GM12878 (cell line): ENCODE measurements around the gene OR52E2. TPM values are rescaled to one million over a fixed set of nuclear protein-coding genes. Genes with fewer than 3 reads are reported as not detected.

ENCODE experiments used
- ATAC-seq: fragments of 200-7000 bp; cut with Tn5 transposase; 3 replicates; pipeline ENCODE4 v1.9.1; 2020; ENCODE audit warnings: mild to moderate bottlenecking, moderate library complexity
- BruUV-seq: library from RNA; stranded (reverse); fragments of 400-500 nt; replicated peaks from 2 replicates; lab custom pipeline; 2021; lab: Mats Ljungman, UMichigan
- CTCF ChIA-PET: fragments of 300-600 bp; sonication (Branson Sonifier 250); formaldehyde crosslinking; extraction: SDS; loops from one replicate; lab custom pipeline; 2021; ENCODE audit warnings: inconsistent platforms; lab: Yijun Ruan, JAX
- POLR2A ChIA-PET: fragments of 350-600 bp; formaldehyde crosslinking; extraction: SDS; loops from one replicate; lab custom pipeline; 2021; ENCODE audit warnings: inconsistent platforms; lab: Charles Lee
- RAD21 ChIA-PET: fragments of 300-600 bp; sonication (Branson Sonifier 250); formaldehyde crosslinking; loops from one replicate; lab custom pipeline; 2023; ENCODE audit warnings: antibody characterized with exemption; ENCODE audit not compliant: unreplicated experiment; lab: Charles Lee
- SMC1A ChIA-PET: fragments of 300-600 bp; sonication (Branson Sonifier 250); formaldehyde crosslinking; loops from one replicate; lab custom pipeline; 2023; ENCODE audit not compliant: unreplicated experiment, uncharacterized antibody; lab: Charles Lee
- DNase-seq: peaks from one replicate; pipeline ENCODE4 v3.0.0-alpha.2; 2011; ENCODE audit warnings: low read depth, low spot score
- FAIRE-seq: peaks from 3 replicates; lab custom pipeline; 2011; peaks lifted over from hg19 to GRCh38; lab: Jason Lieb, UNC
- H2AFZ ChIP-seq: 2 replicates; pipeline ENCODE4 v1.6.0; 2011; ENCODE audit warnings: low read depth, low read length, control low read depth; ENCODE audit not compliant: control insufficient read depth
- H3K27ac ChIP-seq: 2 replicates; pipeline ENCODE4 v1.5.1; 2011; ENCODE audit warnings: control low read depth; ENCODE audit not compliant: control insufficient read depth, insufficient read depth
- H3K27me3 ChIP-seq, 2 experiments: replicated peaks in 1 of 2; 2 replicates each; pipeline versions ENCODE4 v1.6.0 to v1.6.1; 2011; ENCODE audit warnings: low read length in 1 of 2; ENCODE audit not compliant: control insufficient read depth in 2 of 2, insufficient read depth in 2 of 2
- H3K36me3 ChIP-seq, 2 experiments: 2 replicates each; pipeline ENCODE4 v1.5.1; 2011; ENCODE audit warnings: low read length in 1 of 2; ENCODE audit not compliant: control insufficient read depth in 2 of 2, insufficient read depth in 2 of 2
- H3K4me1 ChIP-seq: 2 replicates; pipeline ENCODE4 v1.6.1; 2011; ENCODE audit warnings: mild to moderate bottlenecking, low read length, moderate library complexity, mixed read lengths; ENCODE audit not compliant: control insufficient read depth, insufficient read depth
- H3K4me2 ChIP-seq: 2 replicates; pipeline ENCODE4 v1.6.0; 2011; ENCODE audit warnings: control low read depth; ENCODE audit not compliant: control insufficient read depth, insufficient read depth
- H3K4me3 ChIP-seq: fragments of 200-600 bp; sonication (generic); 2 replicates; pipeline ENCODE4 v1.5.1; 2016
- H3K79me2 ChIP-seq: 2 replicates; pipeline ENCODE4 v1.6.0; 2011; ENCODE audit warnings: low read length; ENCODE audit not compliant: control insufficient read depth, insufficient read depth
- H3K9ac ChIP-seq: 2 replicates; pipeline ENCODE4 v1.8.0; 2011; ENCODE audit warnings: low read length, control low read depth, mixed read lengths; ENCODE audit not compliant: control insufficient read depth, insufficient read depth
- H3K9me3 ChIP-seq: replicated peaks from 3 replicates; pipeline ENCODE4 v1.5.1; 2011; ENCODE audit warnings: mild to moderate bottlenecking, low read length; ENCODE audit not compliant: control insufficient read depth, insufficient read depth
- H4K20me1 ChIP-seq: 2 replicates; pipeline ENCODE4 v1.6.0; 2011; ENCODE audit not compliant: control insufficient read depth, insufficient read depth
- CHD4 ChIP-seq: fragments of 200-600 bp; sonication (generic); IDR thresholded peaks from 2 replicates; pipeline ENCODE4 v1.6.1; 2016; ENCODE audit warnings: mild to moderate bottlenecking
- EP300 ChIP-seq, 2 experiments: fragments of 150-350 bp in 1 of 2; IDR thresholded peaks; 2 replicates each; pipeline ENCODE4 v1.6.1; 2011 to 2012; ENCODE audit warnings: low read depth in 2 of 2, low read length in 2 of 2, borderline replicate concordance in 1 of 2, improper control_type of control experiment in 1 of 2, inconsistent platforms in 1 of 2; ENCODE audit not compliant: control insufficient read depth in 1 of 2
- GATAD2B ChIP-seq: fragments of 450-650 bp; conservative IDR thresholded peaks from 2 replicates; pipeline ENCODE4 v1.6.1; 2017; ENCODE audit warnings: low read depth, mild to moderate bottlenecking, moderate library complexity
- HDAC6 ChIP-seq: fragments of 200-600 bp; sonication (generic); IDR thresholded peaks from one replicate; pipeline ENCODE4 v1.8.0; 2017; ENCODE audit warnings: antibody characterized with exemption; ENCODE audit not compliant: unreplicated experiment
- NR2C2 ChIP-seq: IDR thresholded peaks from 2 replicates; pipeline ENCODE4 v1.6.1; 2011; ENCODE audit warnings: borderline replicate concordance, low read depth; ENCODE audit not compliant: control insufficient read depth, insufficient read length
- PML ChIP-seq: IDR thresholded peaks from 2 replicates; pipeline ENCODE4 v1.6.1; 2012; ENCODE audit warnings: low read length, inconsistent platforms
- TCF12 ChIP-seq: IDR thresholded peaks from 2 replicates; pipeline ENCODE4 v1.6.1; 2011; ENCODE audit warnings: low read depth, mild to moderate bottlenecking, low read length
- WGBS: methylation state at CpG from one replicate; pipeline ENCODE4 v1.1.6; 2016; ENCODE audit warnings: low lambda C conversion rate; ENCODE audit not compliant: insufficient replicate concordance, insufficient coverage; ENCODE audit errors: missing lambda C conversion rate; 5-methylcytosine and 5-hydroxymethylcytosine counted together
- in situ Hi-C: fragments of 300-500 bp; cut with MboI; formaldehyde crosslinking; loops from 9 replicates; pipeline ENCODE4 v1.14.3; 2018; ENCODE audit warnings: mixed read lengths
- intact Hi-C: fragments of 100-400 bp; cut with micrococcal nuclease; formaldehyde crosslinking; loops from one replicate; pipeline ENCODE4 v1.14.2; 2022; ENCODE audit not compliant: unreplicated experiment
- polyA plus RNA-seq, 11 experiments: library from polyadenylated mRNA; depleted of rRNA in 4 of 11; unstranded in 6 of 11; stranded (reverse) in 5 of 11; fragments of >200 nt; fragmentation: Nextera tagmentation in 4 of 11; fragmentation: Illumina TruSeq in 1 of 11; extraction: Ambion mirVana in 4 of 11; extraction: Trizol in 1 of 11; gene quantifications; 1 replicate in 1 of 11; 2 replicates in 10 of 11; pipeline versions ENCODE4 v1.2.1 to v1.2.3, GENCODE V29; 2011 to 2016; ENCODE audit warnings: inconsistent platforms in 2 of 11, missing spikeins in 2 of 11, low read depth in 1 of 11
- total RNA-seq, 4 experiments: library from RNA; depleted of rRNA in 3 of 4; stranded (reverse); fragments of >200 nt in 3 of 4; fragmentation: Illumina TruSeq in 1 of 4; extraction: Trizol in 1 of 4; gene quantifications; 2 replicates each; pipeline versions ENCODE4 v1.2.1 to v1.2.3, GENCODE V29; 2013 to 2021
- TF ChIP-seq, protein P1 (sequence below): fragments of 450-650 bp; IDR thresholded peaks from 2 replicates; pipeline ENCODE4 v1.6.1; 2016; ENCODE audit warnings: mild to moderate bottlenecking
- TF ChIP-seq, protein P2 (sequence below): fragments of 450-650 bp; formaldehyde crosslinking; IDR thresholded peaks from 2 replicates; pipeline ENCODE4 v1.4.0; 2022; ENCODE audit warnings: mild to moderate bottlenecking, moderate library complexity

OR52E2 gene
- total and polyA plus RNA-seq, 10 of the 15 experiments (the other 5 are each of a cell fraction or from before 2014, with no cell fraction given) = not detected

DNA sequence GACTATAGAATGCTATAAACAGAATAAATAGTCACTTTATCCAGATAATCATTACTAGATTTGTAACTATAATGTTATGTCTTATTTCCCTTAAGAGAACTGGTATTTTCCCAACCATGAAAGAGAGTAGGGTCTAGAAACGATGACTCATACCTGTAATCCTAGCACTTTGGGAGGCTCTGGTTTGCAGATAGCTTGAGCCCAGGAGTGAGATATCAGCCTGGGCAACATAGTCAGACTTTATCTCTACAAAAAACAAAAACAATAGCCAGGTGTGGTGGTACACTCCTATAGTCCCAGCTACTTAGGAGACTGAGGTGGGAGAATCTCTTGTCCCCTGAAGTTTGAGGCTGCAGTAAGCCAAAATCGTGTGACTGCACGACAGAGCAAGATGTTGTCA, 47.9 kb upstream of the OR52E2 start:
- H3K9me3 ChIP-seq = no peaks in the 10 kb centered on the region
- ChIA-PET POLR2A (no interaction called here), CTCF (no interaction called here)
- FAIRE-seq = no peak
- in situ Hi-C loops = no loop called here
- no peaks in the 10 kb centered on the region for H4K20me1 ChIP-seq
- BruUV-seq = no TSS peak
- no peaks in the 10 kb centered on the region for H3K4me1 ChIP-seq
- TF ChIP-seq PML (no peak), TCF12 (no peak), EP300 (IDR thresholded peaks at IDR 0.05; ENCODE audit: borderline replicate concordance in 1 of 2, control insufficient read depth in 1 of 2, low read depth in 2 of 2, low read length in 2 of 2) (no peak), CHD4 (no peak)
- TF ChIP-seq, protein P1, sequence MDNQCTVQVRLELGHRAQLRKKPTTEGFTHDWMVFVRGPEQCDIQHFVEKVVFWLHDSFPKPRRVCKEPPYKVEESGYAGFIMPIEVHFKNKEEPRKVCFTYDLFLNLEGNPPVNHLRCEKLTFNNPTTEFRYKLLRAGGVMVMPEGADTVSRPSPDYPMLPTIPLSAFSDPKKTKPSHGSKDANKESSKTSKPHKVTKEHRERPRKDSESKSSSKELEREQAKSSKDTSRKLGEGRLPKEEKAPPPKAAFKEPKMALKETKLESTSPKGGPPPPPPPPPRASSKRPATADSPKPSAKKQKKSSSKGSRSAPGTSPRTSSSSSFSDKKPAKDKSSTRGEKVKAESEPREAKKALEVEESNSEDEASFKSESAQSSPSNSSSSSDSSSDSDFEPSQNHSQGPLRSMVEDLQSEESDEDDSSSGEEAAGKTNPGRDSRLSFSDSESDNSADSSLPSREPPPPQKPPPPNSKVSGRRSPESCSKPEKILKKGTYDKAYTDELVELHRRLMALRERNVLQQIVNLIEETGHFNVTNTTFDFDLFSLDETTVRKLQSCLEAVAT = no peak
- TF ChIP-seq, all 136 proteins: peak for 0
- DNase-seq = no peak
- ChIA-PET SMC1A (interaction anchor here (0.6 kb wide), 1 partner anchor 718 kb away, joined by 4 read pairs; no protein-coding TSS in a partner anchor), RAD21 (no interaction called here)
- Histone ChIP-seq H3K4me3 (no peak overlapping the region), H3K9ac (no peak overlapping the region), H3K79me2 (no peaks in the 10 kb centered on the region), H2AFZ (no peak overlapping the region), H3K4me2 (no peak overlapping the region), H3K27me3 (no peaks in the 10 kb centered on the region; a peak in 1 of 4 replicates), H3K36me3 (no peaks in the 10 kb centered on the region), H3K27ac (no peak overlapping the region)
- 0% methylated on average over 3 of the region's 3 CpGs for WGBS
- no peak for ATAC-seq
- intact Hi-C loops = no loop called here

DNA sequence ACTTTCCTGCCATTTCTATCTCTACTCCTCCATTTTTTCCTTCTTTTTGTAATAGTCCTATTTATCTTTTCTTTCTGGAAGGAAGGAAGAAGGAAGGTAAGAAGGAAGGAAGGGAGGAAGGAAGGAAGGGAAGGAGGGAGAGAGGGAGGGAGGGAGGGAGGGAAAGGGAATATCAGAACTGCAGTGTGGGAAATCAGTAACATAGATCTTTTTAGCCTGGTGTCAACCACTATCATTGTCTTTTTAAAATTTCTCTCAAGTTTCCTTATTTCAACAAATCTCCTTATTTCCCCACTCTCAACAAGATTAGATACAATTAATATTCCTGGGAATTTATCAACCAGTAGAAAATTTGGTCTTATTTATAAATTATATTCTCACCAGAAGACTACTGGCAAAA, 43.6 kb upstream of the OR52E2 start:
- in situ Hi-C loops = no loop called here
- Histone ChIP-seq H3K79me2 (no peaks in the 10 kb centered on the region), H3K4me1 (no peaks in the 10 kb centered on the region), H4K20me1 (no peaks in the 10 kb centered on the region), H2AFZ (no peak overlapping the region), H3K4me2 (no peak overlapping the region), H3K27ac (no peak overlapping the region), H3K36me3 (no peaks in the 10 kb centered on the region), H3K9me3 (no peaks in the 10 kb centered on the region), H3K9ac (no peak overlapping the region), H3K4me3 (no peak overlapping the region), H3K27me3 (no peaks in the 10 kb centered on the region; a peak in 1 of 4 replicates)
- no peak for FAIRE-seq
- RAD21 ChIA-PET = no interaction called here
- CTCF ChIA-PET = no interaction called here
- no peak for ATAC-seq
- no TSS peak for BruUV-seq
- POLR2A ChIA-PET = no interaction called here
- intact Hi-C loops = no loop called here
- no peak for DNase-seq
- SMC1A ChIA-PET = no interaction called here
- no peak for TF ChIP-seq HDAC6
- TF ChIP-seq NR2C2 = no peak
- no peak for TF ChIP-seq GATAD2B
- TF ChIP-seq, protein P2, sequence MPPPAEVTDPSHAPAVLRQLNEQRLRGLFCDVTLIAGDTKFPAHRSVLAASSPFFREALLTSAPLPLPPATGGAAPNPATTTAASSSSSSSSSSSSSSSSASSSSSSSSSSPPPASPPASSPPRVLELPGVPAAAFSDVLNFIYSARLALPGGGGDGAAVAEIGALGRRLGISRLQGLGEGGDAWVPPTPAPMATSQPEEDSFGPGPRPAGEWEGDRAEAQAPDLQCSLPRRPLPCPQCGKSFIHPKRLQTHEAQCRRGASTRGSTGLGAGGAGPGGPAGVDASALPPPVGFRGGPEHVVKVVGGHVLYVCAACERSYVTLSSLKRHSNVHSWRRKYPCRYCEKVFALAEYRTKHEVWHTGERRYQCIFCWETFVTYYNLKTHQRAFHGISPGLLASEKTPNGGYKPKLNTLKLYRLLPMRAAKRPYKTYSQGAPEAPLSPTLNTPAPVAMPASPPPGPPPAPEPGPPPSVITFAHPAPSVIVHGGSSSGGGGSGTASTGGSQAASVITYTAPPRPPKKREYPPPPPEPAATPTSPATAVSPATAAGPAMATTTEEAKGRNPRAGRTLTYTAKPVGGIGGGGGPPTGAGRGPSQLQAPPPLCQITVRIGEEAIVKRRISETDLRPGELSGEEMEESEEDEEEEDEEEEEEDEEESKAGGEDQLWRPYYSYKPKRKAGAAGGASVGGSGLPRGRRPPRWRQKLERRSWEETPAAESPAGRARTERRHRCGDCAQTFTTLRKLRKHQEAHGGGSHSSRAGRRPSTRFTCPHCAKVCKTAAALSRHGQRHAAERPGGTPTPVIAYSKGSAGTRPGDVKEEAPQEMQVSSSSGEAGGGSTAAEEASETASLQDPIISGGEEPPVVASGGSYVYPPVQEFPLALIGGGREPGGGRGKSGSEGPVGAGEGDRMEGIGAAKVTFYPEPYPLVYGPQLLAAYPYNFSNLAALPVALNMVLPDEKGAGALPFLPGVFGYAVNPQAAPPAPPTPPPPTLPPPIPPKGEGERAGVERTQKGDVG (CRISPR knock-in tag) = no peak
